Endodermal cell (in vitro differentiated cells): ENCODE data around the gene DHX8. TPM values are rescaled to one million over a fixed set of nuclear protein-coding genes. Genes with fewer than 3 reads are reported as not detected.

Experiments used
- DNase-seq: peaks from one replicate; pipeline ENCODE4 v3.0.0-alpha.2; 2017
- H3K27ac ChIP-seq: 2 replicates; pipeline ENCODE4 v1.5.1; 2013; ENCODE audit warnings: mild to moderate bottlenecking, low read depth, low read length, moderate library complexity
- H3K27me3 ChIP-seq: 2 replicates; pipeline ENCODE4 v1.6.1; 2013; ENCODE audit warnings: mild to moderate bottlenecking, low read length, moderate library complexity; ENCODE audit not compliant: insufficient read depth, control insufficient read depth, poor library complexity, severe bottlenecking
- H3K36me3 ChIP-seq: 2 replicates; pipeline ENCODE4 v1.7.0; 2013; ENCODE audit warnings: mild to moderate bottlenecking, low read length, moderate library complexity; ENCODE audit not compliant: control insufficient read depth, insufficient read depth
- H3K4me1 ChIP-seq: one replicate; pipeline ENCODE4 v1.7.0; 2013; ENCODE audit warnings: low read length; ENCODE audit not compliant: control insufficient read depth, insufficient read depth
- H3K4me3 ChIP-seq: 2 replicates; pipeline ENCODE4 v1.5.1; 2013; ENCODE audit warnings: mild to moderate bottlenecking, low read length, moderate library complexity
- H3K9ac ChIP-seq: 2 replicates; pipeline ENCODE4 v1.6.1; 2013; ENCODE audit warnings: mild to moderate bottlenecking, low read length, moderate library complexity; ENCODE audit not compliant: poor library complexity, severe bottlenecking; ENCODE audit errors: extremely low read depth
- H3K9me3 ChIP-seq: 2 replicates; pipeline ENCODE4 v1.6.1; 2013; ENCODE audit warnings: mild to moderate bottlenecking, low read length, moderate library complexity; ENCODE audit not compliant: control insufficient read depth
- H3K27ac Mint-ChIP-seq: 2 replicates; pipeline ENCODE4 v1.8.0; 2020; ENCODE audit warnings: mixed read lengths
- H3K27me3 Mint-ChIP-seq: 2 replicates; pipeline ENCODE4 v1.8.0; 2021; ENCODE audit warnings: mild to moderate bottlenecking, mixed read lengths; ENCODE audit not compliant: insufficient read depth
- H3K36me3 Mint-ChIP-seq: 2 replicates; pipeline ENCODE4 v1.8.0; 2020; ENCODE audit warnings: low read depth, mixed read lengths
- H3K4me1 Mint-ChIP-seq: 2 replicates; pipeline ENCODE4 v1.8.0; 2020; ENCODE audit warnings: mixed read lengths
- H3K4me3 Mint-ChIP-seq: 2 replicates; pipeline ENCODE4 v1.8.0; 2020; ENCODE audit warnings: mild to moderate bottlenecking, moderate library complexity, mixed read lengths
- H3K9me3 Mint-ChIP-seq: 2 replicates; pipeline ENCODE4 v1.8.0; 2020; ENCODE audit warnings: mild to moderate bottlenecking, mixed read lengths
- WGBS, 2 experiments: methylation state at CpG; one replicate each; pipeline versions ENCODE4 v1.1.5 to v1.1.7; 2013; ENCODE audit warnings: missing lambda C conversion rate in 2 of 2, mixed read lengths in 1 of 2; ENCODE audit not compliant: insufficient coverage in 1 of 2, insufficient read length in 1 of 2; 5-methylcytosine and 5-hydroxymethylcytosine counted together
- total RNA-seq, 2 donors: library from RNA; stranded (reverse); fragmentation: NEBNext Ultra II Directional in 1 of 2; extraction: Animal tissue kit (Norgen Biotek cat#: 25700) in 1 of 2; gene quantifications; 2 replicates in 1 of 2; 3 replicates in 1 of 2; pipeline ENCODE4 v1.2.1, GENCODE V29; 2021
- TF ChIP-seq, protein P1 (sequence below): fragments of 200-600 bp; sonication (generic); conservative IDR thresholded peaks from 2 replicates; pipeline ENCODE4 v1.5.0; 2021; ENCODE audit warnings: antibody characterized with exemption, mild to moderate bottlenecking

Gene DHX8
- total RNA-seq, 2 donors from 2014 or later: 53.3 to 57.1 TPM

DNA sequence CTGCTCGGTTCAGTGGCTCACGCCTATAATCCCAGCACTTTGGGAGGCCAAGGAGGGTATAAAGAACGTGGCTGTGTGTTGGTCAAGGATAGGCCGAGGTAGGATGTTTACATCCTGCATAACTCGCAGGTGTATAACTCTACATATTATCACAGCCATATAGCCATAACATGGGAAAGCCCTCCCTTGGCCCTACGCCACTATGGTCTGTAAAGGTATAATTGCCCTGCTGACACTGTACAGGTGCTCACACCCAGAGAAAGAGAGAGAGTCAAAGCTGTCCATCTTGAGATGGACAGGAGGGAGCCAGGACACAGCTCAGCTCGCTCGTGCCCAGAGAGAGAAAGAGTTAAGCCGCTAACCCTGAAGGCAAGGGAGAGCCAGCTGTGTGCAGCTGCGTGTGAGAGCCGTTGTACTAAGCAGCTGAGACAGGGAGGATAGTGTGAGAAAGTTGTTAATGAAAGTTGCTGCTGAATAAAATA is 30.4 kb upstream of the DHX8 start:
- H3K9me3 ChIP-seq: no peaks in the 10 kb centered on the region
- peaks cover 17% of the 10 kb centered on the region for H3K4me1 ChIP-seq
- Mint-ChIP-seq H3K27me3 (no peaks in the 10 kb centered on the region), H3K27ac (peak overlapping the region; percentile 16), H3K36me3 (peaks cover 4% of the 10 kb centered on the region), H3K4me1 (peaks cover 28% of the 10 kb centered on the region), H3K4me3 (no peak overlapping the region), H3K9me3 (peaks cover 23% of the 10 kb centered on the region)
- DNase-seq: no peak
- no peaks in the 10 kb centered on the region for H3K36me3 ChIP-seq
- H3K27me3 ChIP-seq: no peaks in the 10 kb centered on the region
- WGBS, 2 experiments: 83 to 95% methylated on average over 4 to 11 of the region's 11 CpGs
- H3K9ac ChIP-seq: no peak overlapping the region
- no peak overlapping the region for H3K27ac ChIP-seq
- TF ChIP-seq, protein P1, sequence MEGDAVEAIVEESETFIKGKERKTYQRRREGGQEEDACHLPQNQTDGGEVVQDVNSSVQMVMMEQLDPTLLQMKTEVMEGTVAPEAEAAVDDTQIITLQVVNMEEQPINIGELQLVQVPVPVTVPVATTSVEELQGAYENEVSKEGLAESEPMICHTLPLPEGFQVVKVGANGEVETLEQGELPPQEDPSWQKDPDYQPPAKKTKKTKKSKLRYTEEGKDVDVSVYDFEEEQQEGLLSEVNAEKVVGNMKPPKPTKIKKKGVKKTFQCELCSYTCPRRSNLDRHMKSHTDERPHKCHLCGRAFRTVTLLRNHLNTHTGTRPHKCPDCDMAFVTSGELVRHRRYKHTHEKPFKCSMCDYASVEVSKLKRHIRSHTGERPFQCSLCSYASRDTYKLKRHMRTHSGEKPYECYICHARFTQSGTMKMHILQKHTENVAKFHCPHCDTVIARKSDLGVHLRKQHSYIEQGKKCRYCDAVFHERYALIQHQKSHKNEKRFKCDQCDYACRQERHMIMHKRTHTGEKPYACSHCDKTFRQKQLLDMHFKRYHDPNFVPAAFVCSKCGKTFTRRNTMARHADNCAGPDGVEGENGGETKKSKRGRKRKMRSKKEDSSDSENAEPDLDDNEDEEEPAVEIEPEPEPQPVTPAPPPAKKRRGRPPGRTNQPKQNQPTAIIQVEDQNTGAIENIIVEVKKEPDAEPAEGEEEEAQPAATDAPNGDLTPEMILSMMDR: no peak
- H3K4me3 ChIP-seq: no peak overlapping the region

DNA sequence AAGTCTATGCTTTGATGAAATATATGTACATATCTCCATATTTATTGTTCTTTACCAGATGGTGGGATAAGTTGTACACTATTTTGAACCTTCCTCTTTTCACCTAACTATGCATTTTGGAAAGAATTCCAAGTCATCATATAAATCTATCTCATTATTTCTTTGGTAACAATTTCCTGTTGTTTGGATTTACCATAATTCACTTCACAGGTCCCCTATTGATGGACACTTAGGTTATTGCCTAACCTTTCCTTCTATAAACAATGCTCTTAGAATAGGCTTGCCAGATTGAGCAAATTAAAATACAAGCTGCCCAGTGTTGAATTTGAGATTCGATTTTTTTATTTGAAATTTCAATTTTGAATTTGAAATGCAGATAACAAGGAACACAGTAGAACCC is 28.9 kb upstream of the DHX8 start:
- Mint-ChIP-seq H3K27ac (no peak overlapping the region), H3K36me3 (peaks cover 4% of the 10 kb centered on the region), H3K4me1 (peaks cover 33% of the 10 kb centered on the region), H3K9me3 (peaks cover 18% of the 10 kb centered on the region), H3K4me3 (no peak overlapping the region), H3K27me3 (no peaks in the 10 kb centered on the region)
- Histone ChIP-seq H3K4me3 (no peak overlapping the region), H3K27me3 (no peaks in the 10 kb centered on the region), H3K9me3 (no peaks in the 10 kb centered on the region), H3K36me3 (no peaks in the 10 kb centered on the region), H3K27ac (no peak overlapping the region), H3K9ac (no peak overlapping the region), H3K4me1 (peaks cover 20% of the 10 kb centered on the region)
- no peak for DNase-seq
- 83 to 100% methylated on average over 1 of the region's 1 CpG for WGBS, 2 experiments
- TF ChIP-seq, protein P1: no peak

DNA sequence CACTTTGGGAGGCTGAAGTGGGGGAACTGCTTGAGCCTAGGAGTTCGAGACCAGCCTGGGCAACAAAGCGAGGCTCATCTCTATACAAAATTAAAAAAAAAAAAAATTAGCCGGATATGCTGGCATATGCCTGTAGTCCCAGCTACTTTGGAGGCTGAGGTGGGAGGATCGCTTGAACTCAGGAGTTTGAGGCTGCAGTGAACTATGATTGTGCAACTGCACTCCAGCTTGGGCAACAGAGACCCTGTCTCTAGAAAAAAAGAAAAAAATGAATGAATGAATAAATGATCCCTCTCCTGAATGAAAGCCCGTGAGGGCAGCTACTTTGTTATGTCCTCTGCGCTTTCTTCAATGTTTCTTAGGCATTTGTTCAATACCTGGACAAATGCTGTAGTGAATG is 27.7 kb upstream of the DHX8 start:
- H3K4me1 Mint-ChIP-seq: peaks cover 43% of the 10 kb centered on the region
- H3K4me1 ChIP-seq: peaks cover 20% of the 10 kb centered on the region
- H3K4me3 ChIP-seq: no peak overlapping the region
- WGBS, 2 experiments: 97 to 98% methylated on average over 4 to 6 of the region's 6 CpGs
- no peak overlapping the region for H3K4me3 Mint-ChIP-seq
- no peaks in the 10 kb centered on the region for H3K27me3 Mint-ChIP-seq
- H3K9me3 Mint-ChIP-seq: peaks cover 13% of the 10 kb centered on the region
- H3K27ac Mint-ChIP-seq: no peak overlapping the region
- no peaks in the 10 kb centered on the region for H3K27me3 ChIP-seq
- H3K36me3 Mint-ChIP-seq: peaks cover 2% of the 10 kb centered on the region
- no peak overlapping the region for H3K9ac ChIP-seq
- H3K27ac ChIP-seq: peak overlapping the region; percentile 13
- no peaks in the 10 kb centered on the region for H3K36me3 ChIP-seq
- H3K9me3 ChIP-seq: no peaks in the 10 kb centered on the region
- DNase-seq: no peak
- TF ChIP-seq, protein P1: no peak
